Uterus (tissue), 2 donors: ENCODE results near the gene ARHGEF40.

Experiments
- CTCF ChIP-seq, 4 experiments: fragments of 200-600 bp in 2 of 4; fragments of 450-650 bp in 2 of 4; sonication (generic) in 2 of 4; IDR thresholded peaks; one replicate each; pipeline ENCODE4 v1.5.1; 2016 to 2019; ENCODE audit warnings: antibody characterized with exemption in 4 of 4, mild to moderate bottlenecking in 2 of 4, moderate library complexity in 1 of 4
- POLR2A ChIP-seq, 2 donors: fragments of 450-650 bp; IDR thresholded peaks; one replicate each; pipeline ENCODE4 v1.6.1; 2016; ENCODE audit warnings: antibody characterized with exemption in 2 of 2, mild to moderate bottlenecking in 1 of 2, moderate library complexity in 1 of 2

DNA sequence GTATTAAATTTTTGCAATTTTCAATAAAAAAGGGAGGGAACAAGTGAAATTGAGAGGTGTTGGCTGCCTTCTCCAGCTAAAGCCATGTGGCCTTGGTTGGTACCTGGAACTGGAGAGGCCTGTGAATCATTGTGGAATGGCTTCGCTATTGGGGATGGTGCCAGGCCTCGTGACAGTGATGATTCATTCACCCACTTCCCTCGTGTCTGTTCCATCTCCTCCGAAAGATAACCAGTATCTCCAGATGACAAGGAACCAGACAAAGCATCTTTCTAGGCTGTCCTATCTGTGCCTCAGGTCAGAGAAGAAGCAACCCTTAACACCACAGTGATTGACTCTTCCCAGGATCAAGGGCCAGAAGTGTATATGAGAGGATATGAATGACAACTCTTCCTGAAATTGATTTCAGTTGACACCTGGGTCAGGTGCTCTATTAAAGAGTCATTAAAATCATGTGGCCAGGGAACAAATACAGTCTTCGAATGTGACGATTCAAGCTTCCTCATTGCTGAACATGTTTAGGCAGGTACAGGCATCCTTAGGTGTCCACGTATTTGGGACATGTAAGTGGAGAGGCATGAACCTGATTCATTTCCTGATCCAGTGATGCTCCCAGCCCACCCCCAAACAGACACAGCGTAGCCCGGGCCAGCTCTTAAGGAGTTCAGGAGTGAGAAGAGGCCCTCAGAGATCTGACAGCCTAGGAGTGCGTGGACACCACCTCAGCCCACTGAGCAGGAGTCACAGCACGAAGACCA lies 28.2 kb upstream of the ARHGEF40 start, which contains the start of gene RNASE7:
- no peak for TF ChIP-seq CTCF (IDR thresholded peaks at IDR 0.05)
- TF ChIP-seq POLR2A (IDR thresholded peaks at IDR 0.05): no peak
